Right atrium auricular region (tissue), 2 donors: ENCODE data around the gene AURKB. TPM values are rescaled to one million over a fixed set of nuclear protein-coding genes. Genes with fewer than 3 reads are reported as not detected.
A peak's percentile ranks its signal among the peaks of the same experiment; 100 is the strongest.

Experiments
- DNase-seq: peaks from one replicate; pipeline ENCODE4 v3.0.0-alpha.2; 2019; ENCODE audit warnings: low spot score
- H3K27ac ChIP-seq, 2 donors: fragments of 200-600 bp; sonication (generic); 1 replicate in 1 of 2; 2 replicates in 1 of 2; pipeline ENCODE4 v1.5.1; 2016 to 2019
- H3K27me3 ChIP-seq, 2 donors: fragments of 200-600 bp; sonication (generic); one replicate each; pipeline versions ENCODE4 v1.5.1 to v1.6.0; 2017 to 2019
- H3K36me3 ChIP-seq: fragments of 200-600 bp; sonication (generic); one replicate; pipeline ENCODE4 v1.5.1; 2016
- H3K4me1 ChIP-seq, 2 donors: fragments of 200-600 bp; sonication (generic); one replicate each; pipeline versions ENCODE4 v1.5.1 to v1.6.0; 2017 to 2019
- H3K4me3 ChIP-seq, 2 donors: fragments of 200-600 bp; sonication (generic); 1 replicate in 1 of 2; 2 replicates in 1 of 2; pipeline ENCODE4 v1.5.1; 2017 to 2019; ENCODE audit warnings: mild to moderate bottlenecking in 1 of 2, moderate library complexity in 1 of 2
- H3K9me3 ChIP-seq, 2 donors: fragments of 200-600 bp; sonication (generic); one replicate each; pipeline ENCODE4 v1.5.1; 2019
- CTCF ChIP-seq, 2 donors: fragments of 200-600 bp; sonication (generic); IDR thresholded peaks; one replicate each; pipeline ENCODE4 v1.5.1; 2019; ENCODE audit warnings: antibody characterized with exemption in 2 of 2
- total RNA-seq, 2 donors: library from RNA; depleted of rRNA; stranded (reverse); fragments of >200 nt; gene quantifications; one replicate each; pipeline ENCODE4 v1.1.0, GENCODE V29; 2016

AURKB gene
- total RNA-seq, 2 donors from 2014 or later, result 1.8 TPM; not detected in 1

DNA sequence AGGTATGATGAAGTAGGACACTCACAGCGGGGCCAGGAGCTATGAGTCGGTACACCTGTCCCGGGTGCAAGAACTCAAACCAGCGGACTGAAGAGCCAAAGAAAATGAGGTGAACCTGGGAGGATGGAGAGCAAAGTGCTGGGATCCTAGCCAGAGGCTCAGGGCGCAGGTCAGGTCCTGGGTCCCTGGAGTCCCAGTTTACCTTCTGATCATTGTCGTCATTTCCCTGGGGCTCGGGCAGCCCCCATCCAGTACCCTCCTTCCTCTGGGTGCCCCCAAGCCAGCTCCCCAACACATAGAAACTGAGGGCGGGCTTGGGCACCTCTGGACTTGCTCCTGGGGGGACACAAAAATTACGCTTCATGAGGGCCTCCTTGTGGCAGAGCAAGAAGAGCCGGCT lies 21.3 kb upstream of the AURKB start:
- Histone ChIP-seq H3K36me3 (peaks cover 94% of the 10 kb centered on the region), H3K27me3 (no peaks in the 10 kb centered on the region), H3K9me3 (no peaks in the 10 kb centered on the region), H3K27ac (no peak overlapping the region), H3K4me1 (no peaks in the 10 kb centered on the region), H3K4me3 (no peak overlapping the region)
- TF ChIP-seq CTCF (IDR thresholded peaks at IDR 0.05), result no peak
- DNase-seq, result no peak

GRCh38 chr17:8227238-8227581 lies 16.8 kb upstream of the AURKB start:
- peaks cover 0 to 11% of the 10 kb centered on the region in 2 donors for H3K4me1 ChIP-seq

DNA sequence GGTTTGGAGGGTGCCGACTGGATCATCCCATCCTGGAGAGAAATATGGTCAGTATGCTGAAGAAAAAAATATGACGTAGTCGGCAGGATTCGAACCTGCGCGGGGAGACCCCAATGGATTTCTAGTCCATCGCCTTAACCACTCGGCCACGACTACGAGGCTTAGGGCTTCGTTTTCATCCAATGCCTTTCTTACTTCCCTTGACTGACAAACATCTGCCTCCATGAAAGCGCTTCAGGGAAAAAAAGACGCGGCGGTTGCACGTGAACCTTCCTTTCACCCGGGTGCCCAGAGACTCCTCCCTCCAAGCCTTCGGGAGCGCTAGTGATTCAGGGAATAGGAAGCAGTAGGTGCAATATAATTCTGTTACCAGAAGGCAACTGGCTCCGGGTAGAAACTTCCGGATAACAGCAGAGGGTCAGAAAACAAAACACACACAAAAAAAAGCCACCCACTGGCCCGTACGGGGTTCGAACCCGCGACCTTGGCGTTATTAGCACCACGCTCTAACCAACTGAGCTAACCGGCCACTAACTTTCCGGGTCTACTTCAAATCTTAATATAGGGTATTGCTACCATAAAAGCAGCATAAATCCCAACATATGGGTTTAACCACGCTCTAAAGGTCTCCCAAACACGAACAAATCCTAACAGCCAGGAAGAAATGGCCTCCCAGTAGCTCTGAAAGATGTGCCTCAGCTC lies 16.3 kb upstream of the AURKB start:
- no peaks in the 10 kb centered on the region for H3K9me3 ChIP-seq
- peaks cover 44% of the 10 kb centered on the region for H3K36me3 ChIP-seq
- no peak for TF ChIP-seq CTCF (IDR thresholded peaks at IDR 0.05)
- peak overlapping the region; percentile 20 to 43 for H3K4me3 ChIP-seq
- no peaks in the 10 kb centered on the region for H3K27me3 ChIP-seq
- H3K4me1 ChIP-seq, result peaks cover 0 to 11% of the 10 kb centered on the region in 2 donors
- peak overlapping the region; percentile 73 to 80 for H3K27ac ChIP-seq
- peak; percentile 85 for DNase-seq

More at GRCh38 chr17:8227238-8227581, 16.8 kb upstream of the AURKB start:
- no peak for TF ChIP-seq CTCF (IDR thresholded peaks at IDR 0.05)
- Histone ChIP-seq H3K27me3 (no peaks in the 10 kb centered on the region), H3K9me3 (no peaks in the 10 kb centered on the region), H3K4me3 (peak overlapping the region in 1 of 2 donors; percentile 43), H3K27ac (peak overlapping the region; percentile 73 to 80), H3K36me3 (peaks cover 49% of the 10 kb centered on the region)
- DNase-seq, result no peak

GRCh38 chr17:8225813-8226535 lies 15.6 kb upstream of the AURKB start:
- peak; percentile 69 for DNase-seq
- no peaks in the 10 kb centered on the region for H3K9me3 ChIP-seq
- peak overlapping the region; percentile 73 to 80 for H3K27ac ChIP-seq
- peaks cover 0 to 11% of the 10 kb centered on the region in 2 donors for H3K4me1 ChIP-seq
- TF ChIP-seq CTCF (IDR thresholded peaks at IDR 0.05), result no peak
- peak overlapping the region in 1 of 2 donors; percentile 43 for H3K4me3 ChIP-seq
- peaks cover 37% of the 10 kb centered on the region for H3K36me3 ChIP-seq
- H3K27me3 ChIP-seq, result no peaks in the 10 kb centered on the region

- H3K27ac ChIP-seq, result no peak overlapping the region
- H3K4me1 ChIP-seq, result peaks cover 0 to 16% of the 10 kb centered on the region in 2 donors
- DNase-seq, result no peak
- peaks cover 28% of the 10 kb centered on the region for H3K36me3 ChIP-seq
- no peak overlapping the region for H3K4me3 ChIP-seq
- H3K27me3 ChIP-seq, result no peaks in the 10 kb centered on the region
- no peaks in the 10 kb centered on the region for H3K9me3 ChIP-seq
- no peak for TF ChIP-seq CTCF (IDR thresholded peaks at IDR 0.05)
Observed at GRCh38 chr17:8224891-8225812, 14.8 kb upstream of the AURKB start.
